Hindlimb muscle (tissue), 1 donor: Measurements from ENCODE around the gene MXRA7. TPM values are rescaled to one million over a fixed set of nuclear protein-coding genes. Genes with fewer than 3 reads are reported as not detected.
"Not testable (repeated sequence)": the region's sequence is repeated elsewhere in the genome, so short reads cannot be mapped to it uniquely, and the experiment has no call there.

Experiments
- DNase-seq: peaks from one replicate; pipeline ENCODE4 v3.0.0-alpha.2; 2013
- polyA plus RNA-seq: library from polyadenylated mRNA; unstranded; fragments of 120-200 nt; gene quantifications from one replicate; pipeline ENCODE4 v1.2.1, GENCODE V29; 2013; ENCODE audit not compliant: insufficient read length

Gene MXRA7
- polyA plus RNA-seq, 1 donor, result 110 TPM

DNA sequence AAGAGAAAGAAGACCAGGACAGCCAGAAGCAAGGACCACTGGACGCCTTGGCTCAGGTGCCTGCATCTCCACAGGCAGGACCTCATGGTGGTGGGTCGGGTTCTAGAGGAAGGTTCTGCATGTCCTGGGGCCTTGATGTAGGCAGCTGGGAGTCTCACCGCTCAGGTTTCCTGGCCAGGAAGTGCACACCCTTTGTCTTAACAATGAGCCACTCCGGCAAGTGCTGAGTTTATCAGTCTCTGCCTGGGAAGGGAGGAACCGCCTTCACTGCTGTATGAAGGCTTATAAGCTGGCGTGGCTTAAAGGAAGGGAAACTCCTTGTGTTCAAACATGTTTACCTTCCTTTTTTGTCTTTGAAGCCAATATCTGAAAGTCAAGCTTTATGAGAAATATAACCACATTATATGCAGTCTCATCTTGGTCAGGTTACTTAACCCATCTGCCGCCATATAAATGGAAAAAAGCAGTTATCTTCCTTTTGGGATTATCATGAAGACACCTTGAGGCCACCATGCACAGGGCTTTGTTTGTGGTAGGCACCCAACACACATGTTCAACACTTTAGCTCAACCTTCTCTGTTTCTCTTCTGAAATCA lies 67.1 kb downstream of the MXRA7 start, which contains the start of gene ST6GALNAC1:
ST6GALNAC1 (minus strand) TSS at position 205 of the 596 bp plus-strand sequence; CDS start at position 86, 119 bp downstream.
- no peak for DNase-seq

DNA sequence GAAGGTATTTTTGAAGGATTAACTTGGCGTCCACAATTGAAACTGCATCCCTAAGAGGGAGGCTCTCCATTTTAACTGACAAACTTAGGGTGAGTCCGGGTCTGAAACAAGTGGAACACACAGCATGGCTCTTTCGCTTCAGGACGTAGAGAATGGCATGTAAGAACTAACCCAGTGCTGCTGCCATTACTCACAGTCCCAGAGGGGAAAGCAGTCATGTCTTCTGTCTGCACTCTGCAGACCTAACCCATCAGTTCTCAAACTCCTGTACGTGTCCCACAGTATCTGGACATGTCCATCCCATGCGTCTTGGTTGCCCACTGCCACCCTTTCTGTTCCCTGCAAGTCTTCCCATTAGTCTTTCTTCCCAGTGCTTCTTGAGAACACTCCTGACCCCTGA lies 67.8 kb downstream of the MXRA7 start:
- no peak for DNase-seq

DNA sequence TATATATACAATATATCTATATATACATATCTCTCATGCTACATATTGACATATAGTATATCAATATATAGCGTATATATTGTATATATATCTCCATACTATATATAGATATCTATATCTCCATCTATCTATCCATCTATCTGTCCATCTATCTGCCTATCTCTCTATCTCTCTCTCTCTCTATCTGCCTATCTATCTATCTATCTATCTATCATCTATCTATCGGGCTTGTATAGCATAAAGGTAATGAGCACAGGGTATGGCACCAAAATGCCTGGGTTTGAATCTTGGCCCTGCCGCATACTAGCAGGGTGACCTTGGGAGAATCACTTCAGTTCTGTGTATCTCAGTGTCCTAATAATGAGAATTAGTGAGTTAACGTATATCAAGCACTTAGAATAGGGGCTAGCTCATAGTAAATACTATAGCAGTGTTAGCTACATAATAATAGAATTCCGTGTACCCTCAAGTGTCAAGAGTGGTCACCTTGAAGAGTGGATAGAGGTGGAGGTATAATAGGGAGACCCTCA lies 68.7 kb downstream of the MXRA7 start:
- DNase-seq, result no peak

DNA sequence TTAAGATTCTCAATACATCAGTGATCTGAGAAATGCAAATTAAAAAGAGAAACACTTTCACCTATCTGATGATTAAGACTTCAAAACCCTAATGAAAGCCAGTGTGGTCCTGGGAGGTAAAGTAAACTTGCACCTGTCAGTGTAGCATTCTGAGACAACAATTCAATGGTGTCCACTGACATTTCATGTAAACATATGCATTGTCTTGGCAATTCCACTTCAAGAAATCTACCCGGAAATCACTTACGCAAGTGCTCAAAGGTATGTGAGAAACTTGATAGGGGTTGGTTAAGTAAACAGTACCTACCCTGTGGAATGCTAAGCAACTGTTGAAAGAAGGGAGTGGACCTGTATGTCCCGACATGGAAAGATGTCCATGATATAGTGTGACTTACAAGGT lies 69.3 kb downstream of the MXRA7 start:
- DNase-seq, result no peak

DNA sequence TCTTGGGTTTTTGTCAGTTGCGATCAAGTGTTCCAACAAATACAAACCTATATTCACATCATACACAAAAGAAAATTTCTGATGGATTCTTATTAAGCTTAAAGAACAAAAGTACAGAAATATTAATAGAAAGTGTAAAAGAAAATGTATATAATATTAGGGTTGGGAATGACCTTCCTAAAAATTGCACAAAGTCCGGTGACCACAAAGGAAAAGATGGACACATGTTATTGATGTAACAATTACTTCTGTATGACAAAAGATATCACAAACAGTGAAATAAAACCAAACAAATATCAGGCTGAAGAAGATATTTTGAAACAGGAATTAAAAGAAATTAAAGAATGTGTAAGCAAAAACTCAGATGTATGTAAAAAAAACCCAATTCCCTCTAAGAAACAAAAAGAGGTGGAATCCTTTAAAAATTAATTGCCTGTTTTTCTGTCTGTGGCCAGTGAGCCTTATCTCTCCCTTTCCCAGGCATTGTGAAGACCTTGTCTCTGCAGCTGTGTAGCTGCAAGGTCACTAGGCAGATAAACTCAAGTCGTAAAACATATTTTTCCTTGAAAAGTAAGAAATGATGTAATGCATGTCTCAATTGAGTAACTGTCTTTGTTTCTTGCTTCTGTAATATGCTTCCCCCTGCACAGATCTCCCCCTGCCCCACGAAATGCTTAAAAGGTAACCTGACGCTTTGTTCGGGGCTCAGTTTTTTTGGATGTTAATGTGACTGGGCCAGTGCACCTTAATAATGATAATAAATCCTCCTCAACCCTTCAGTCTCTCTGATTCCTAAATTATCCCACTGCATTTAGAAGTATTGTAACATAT lies 70.0 kb downstream of the MXRA7 start:
- no peak for DNase-seq

DNA sequence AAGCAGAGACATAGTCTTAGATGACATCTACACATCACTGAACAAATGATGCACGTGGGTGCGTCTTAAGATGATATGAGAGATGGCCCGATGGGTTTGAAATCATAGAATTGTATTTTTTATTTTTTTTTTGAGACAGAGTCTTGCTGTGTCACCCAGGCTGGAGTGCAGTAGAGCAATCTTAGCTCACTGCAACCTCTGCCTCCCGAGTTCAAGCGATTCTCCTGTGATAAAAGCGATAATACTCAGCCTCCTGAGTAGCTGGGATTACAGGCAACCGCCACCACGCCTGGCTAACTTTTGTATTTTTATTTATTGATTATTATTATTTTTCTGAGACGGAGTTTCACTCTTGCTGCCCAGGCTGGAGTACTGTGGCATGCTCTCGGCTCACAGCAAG lies 72.5 kb downstream of the MXRA7 start:
- DNase-seq, result no peak

DNA sequence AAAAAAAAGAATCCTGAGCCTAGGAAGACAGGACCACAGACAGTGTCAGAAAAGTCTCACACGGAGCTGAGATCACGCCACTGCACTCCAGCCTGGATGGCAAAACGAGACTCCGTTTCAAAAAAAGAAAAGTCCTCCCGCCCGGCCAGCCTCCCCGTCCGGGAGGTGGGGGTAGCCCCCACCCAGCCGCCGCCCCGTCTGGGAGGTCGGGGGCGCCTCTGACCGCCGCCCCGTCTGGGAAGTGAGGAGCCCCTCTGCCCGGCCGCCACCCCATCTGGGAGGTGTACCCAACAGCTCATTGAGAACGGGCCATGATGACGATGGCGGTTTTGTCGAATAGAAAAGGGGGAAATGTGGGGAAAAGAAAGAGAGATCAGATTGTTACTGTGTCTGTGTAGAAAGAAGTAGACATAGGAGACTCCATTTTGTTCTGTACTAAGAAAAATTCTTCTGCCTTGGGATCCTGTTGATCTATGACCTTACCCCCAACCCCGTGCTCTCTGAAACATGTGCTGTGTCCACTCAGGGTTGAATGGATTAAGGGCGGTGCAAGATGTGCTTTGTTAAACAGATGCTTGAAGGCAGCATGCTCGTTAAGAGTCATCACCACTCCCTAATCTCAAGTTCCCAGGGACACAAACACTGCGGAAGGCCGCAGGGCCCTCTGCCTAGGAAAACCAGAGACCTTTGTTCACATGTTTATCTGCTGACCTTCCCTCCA lies 74.1 kb downstream of the MXRA7 start:
- DNase-seq, result not testable (repeated sequence)

DNA sequence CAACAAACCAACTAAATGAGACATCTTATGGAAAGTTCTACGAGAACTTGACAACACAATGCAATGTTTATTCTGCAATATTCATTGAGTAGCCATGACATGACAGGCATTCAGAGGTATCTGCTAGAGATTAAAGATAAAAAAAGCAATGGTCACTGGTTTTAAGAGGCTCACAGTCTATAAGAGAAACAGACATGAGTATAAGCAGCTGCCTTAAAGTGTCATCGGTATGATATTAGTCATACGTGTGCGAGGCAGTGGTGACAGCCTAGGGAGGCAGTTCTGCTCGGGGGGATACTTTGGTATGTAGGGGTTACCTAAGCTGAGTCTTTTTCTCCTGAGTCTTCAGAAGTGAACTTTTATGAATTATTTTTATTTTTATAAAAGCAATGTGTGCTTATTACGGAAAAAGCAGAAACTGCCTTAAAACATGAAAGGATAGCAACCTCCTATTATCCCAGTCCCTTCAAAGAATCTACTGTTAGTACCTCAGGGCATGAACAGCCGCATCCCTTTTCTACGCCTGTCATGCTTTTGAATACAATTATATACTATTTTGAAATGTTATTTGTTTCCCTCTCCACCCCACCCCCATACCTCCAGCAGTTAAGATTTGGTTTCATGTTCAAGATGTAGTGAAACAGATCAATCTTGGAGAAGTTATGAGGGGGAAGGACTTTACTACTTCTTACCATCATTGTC lies 75.0 kb downstream of the MXRA7 start:
- DNase-seq, result no peak

DNA sequence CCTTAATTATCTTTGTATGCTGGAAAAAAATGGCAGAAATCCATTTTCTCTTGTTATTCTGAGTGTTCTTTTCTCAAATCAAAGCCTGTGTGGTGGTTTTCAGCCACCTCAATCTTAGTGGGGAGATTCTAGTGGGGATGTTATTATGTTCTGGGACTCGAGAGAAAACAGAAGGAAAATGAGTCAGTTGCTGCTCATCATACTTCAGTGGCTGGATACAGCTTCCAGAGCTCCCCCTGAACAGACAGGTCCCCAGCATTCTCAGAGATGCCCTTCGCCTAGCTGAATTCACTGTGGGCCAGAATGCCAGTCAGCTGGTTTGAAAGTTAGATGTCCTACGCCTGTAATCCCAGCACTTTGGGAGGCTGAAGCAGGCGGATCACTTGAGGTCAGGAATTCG lies 75.7 kb downstream of the MXRA7 start:
- no peak for DNase-seq

DNA sequence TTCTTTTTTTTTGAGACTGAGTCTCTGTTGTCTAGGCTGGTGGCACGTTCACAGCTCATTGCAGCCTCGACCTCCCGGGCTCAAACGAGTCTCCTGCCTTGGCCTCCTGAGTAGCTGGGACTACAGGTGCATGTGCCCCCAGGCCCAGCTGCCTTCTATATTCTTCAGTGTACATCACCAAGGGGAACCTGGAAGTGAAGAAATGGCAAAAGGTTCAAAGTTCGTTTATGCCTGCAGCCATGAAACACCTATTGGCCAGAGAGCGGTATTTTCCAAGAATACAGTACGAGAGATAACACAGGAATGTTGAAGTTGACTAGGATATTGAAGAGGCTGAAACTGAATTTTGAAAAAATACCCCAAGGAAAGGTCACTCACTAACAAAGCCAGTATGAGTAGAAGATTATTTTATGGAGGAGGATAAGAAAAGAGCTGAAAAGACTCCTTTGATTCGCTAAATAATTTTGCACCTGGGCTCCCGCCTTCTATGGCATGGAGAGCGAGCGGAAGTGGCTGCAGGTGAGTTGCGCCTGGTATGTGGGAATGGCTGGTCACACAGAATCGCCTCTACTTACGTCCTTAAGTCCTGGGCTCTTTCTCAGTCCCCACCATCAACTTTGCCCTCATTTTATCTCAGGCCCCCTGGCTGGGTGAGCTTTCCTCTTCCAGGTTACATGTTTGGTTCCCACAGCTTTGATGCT lies 77.0 kb downstream of the MXRA7 start:
- DNase-seq, result no peak

DNA sequence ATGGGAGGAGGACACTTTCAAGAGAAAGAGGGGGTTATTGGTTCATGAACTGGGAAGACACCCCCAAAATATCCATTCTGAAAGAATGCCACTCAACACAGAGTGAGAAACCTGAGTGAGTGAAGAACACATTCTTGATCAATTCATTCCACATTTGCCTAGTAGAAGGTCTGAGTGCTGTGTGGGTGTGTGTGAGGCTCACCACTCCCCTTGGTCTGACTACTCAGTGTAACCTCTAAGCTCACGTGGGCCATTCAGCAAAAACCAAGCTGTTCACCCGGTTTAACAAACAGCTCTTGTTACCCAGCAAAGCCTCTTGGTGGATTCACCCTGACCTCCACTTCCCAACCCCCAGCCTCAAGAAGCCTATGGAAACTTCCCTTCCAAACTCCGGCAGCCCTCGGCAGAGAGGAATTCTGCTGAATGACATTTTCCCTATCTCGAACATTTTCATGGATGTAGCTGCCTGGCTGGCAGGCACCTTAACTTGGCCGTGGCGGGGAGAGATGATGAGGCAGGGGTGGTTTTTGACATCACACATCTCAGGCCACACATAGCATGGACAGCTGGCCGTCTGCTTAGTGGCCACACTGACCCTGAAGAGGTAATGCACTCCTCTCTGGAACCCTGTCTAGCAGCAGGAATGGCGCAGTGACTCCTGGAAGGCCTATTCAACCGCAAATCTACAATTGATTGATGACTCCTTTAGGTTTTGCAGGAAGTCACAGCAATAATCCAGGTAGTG lies 78.8 kb downstream of the MXRA7 start:
- no peak for DNase-seq

DNA sequence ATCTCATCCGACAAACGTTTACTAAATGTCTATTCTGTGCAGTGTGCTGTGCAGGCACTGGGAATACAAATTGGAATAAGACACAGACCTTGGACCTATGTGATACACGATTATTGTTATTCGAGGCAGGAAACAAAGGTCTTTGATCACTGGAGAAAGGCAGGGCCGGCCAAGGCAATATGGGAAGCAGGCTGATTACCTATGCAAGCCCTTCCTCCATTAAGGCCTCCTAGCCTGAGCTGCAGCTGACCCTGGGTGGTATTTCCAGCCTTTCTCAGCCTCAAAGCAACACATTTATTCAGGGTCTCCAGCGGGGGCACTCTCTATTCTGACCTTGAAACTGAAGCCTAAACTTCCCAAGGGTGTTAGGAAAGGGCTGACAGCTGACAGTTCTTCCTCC lies 80.6 kb downstream of the MXRA7 start:
- DNase-seq, result no peak

Other genes starting within 250 kb of the MXRA7 start
- gene AANAT, start 243.4 kb downstream of the MXRA7 start, polyA plus RNA-seq, result 0.36 TPM
- 10.1 TPM for gene RHBDF2, start 209.5 kb downstream of the MXRA7 start, polyA plus RNA-seq
- gene CYGB, start 173.3 kb downstream of the MXRA7 start, polyA plus RNA-seq, result 22.7 TPM
- 4.6 TPM for gene PRCD, start 170.9 kb downstream of the MXRA7 start, polyA plus RNA-seq
- 2.3 TPM for gene ST6GALNAC2, start 125.1 kb downstream of the MXRA7 start, polyA plus RNA-seq
- gene ST6GALNAC1, start 67.2 kb downstream of the MXRA7 start, polyA plus RNA-seq, result 0.62 TPM
- 23.6 TPM for gene JMJD6, start 15.6 kb upstream of the MXRA7 start, polyA plus RNA-seq
- gene METTL23, start 15.9 kb upstream of the MXRA7 start, polyA plus RNA-seq, result 22.1 TPM
- 189 TPM for gene SRSF2, start 26.4 kb upstream of the MXRA7 start, polyA plus RNA-seq
- gene MFSD11, start 27.2 kb upstream of the MXRA7 start, polyA plus RNA-seq, result 41.4 TPM
- gene MGAT5B, start 157.4 kb upstream of the MXRA7 start, polyA plus RNA-seq, result 1.0 TPM